Measurements from ENCODE around the gene MYLK4. TPM values are rescaled to one million over a fixed set of nuclear protein-coding genes. Genes with fewer than 3 reads are reported as not detected.

MYLK4 gene
- total RNA-seq, 2 donors from 2014 or later, result 1.0 to 3.6 TPM

- Histone ChIP-seq H3K9me3 (no peaks in the 10 kb centered on the region), H3K4me1 (peaks cover 0 to 25% of the 10 kb centered on the region in 2 donors), H3K27ac (peak overlapping the region in 1 of 2 donors; percentile 60), H3K36me3 (no peaks in the 10 kb centered on the region), H3K27me3 (no peaks in the 10 kb centered on the region), H3K4me3 (no peak overlapping the region)
- TF ChIP-seq CTCF (IDR thresholded peaks at IDR 0.05), result peak; percentile 24 to 76
- DNase-seq (ENCODE audit: low spot score), result no peak
These were observed 12.2 kb downstream of the MYLK4 start for GRCh38 chr6:2738373-2738979.

GRCh38 chr6:2737885-2738284 lies 12.8 kb downstream of the MYLK4 start:
- TF ChIP-seq CTCF (IDR thresholded peaks at IDR 0.05), result no peak
- Histone ChIP-seq H3K27me3 (no peaks in the 10 kb centered on the region), H3K27ac (no peak overlapping the region), H3K9me3 (no peaks in the 10 kb centered on the region), H3K4me3 (no peak overlapping the region), H3K36me3 (no peaks in the 10 kb centered on the region), H3K4me1 (peaks cover 0 to 29% of the 10 kb centered on the region in 2 donors)
- no peak for DNase-seq (ENCODE audit: low spot score)

- no peak for DNase-seq (ENCODE audit: low spot score)
- Histone ChIP-seq H3K4me1 (peaks cover 0 to 58% of the 10 kb centered on the region in 2 donors), H3K9me3 (no peaks in the 10 kb centered on the region), H3K36me3 (no peaks in the 10 kb centered on the region), H3K4me3 (no peak overlapping the region), H3K27me3 (no peaks in the 10 kb centered on the region), H3K27ac (peak overlapping the region; percentile 74 to 89)
- no peak for TF ChIP-seq CTCF (IDR thresholded peaks at IDR 0.05)
These were observed 16.1 kb downstream of the MYLK4 start for GRCh38 chr6:2734488-2735166.

- peak overlapping the region; percentile 74 to 89 for H3K27ac ChIP-seq
These were observed 16.8 kb downstream of the MYLK4 start for GRCh38 chr6:2733736-2734480.

GRCh38 chr6:2733324-2733723 lies 17.4 kb downstream of the MYLK4 start:
- H3K27me3 ChIP-seq, result no peaks in the 10 kb centered on the region
- H3K27ac ChIP-seq, result peak overlapping the region; percentile 74 to 89
- no peak for TF ChIP-seq CTCF (IDR thresholded peaks at IDR 0.05)
- peak; percentile 81 for DNase-seq (ENCODE audit: low spot score)
- H3K4me3 ChIP-seq, result no peak overlapping the region
- H3K9me3 ChIP-seq, result no peaks in the 10 kb centered on the region
- peaks cover 0 to 67% of the 10 kb centered on the region in 2 donors for H3K4me1 ChIP-seq
- H3K36me3 ChIP-seq, result no peaks in the 10 kb centered on the region

More at GRCh38 chr6:2733736-2734480, 16.8 kb downstream of the MYLK4 start:
- no peak for TF ChIP-seq CTCF (IDR thresholded peaks at IDR 0.05)
- H3K4me3 ChIP-seq, result no peak overlapping the region
- no peaks in the 10 kb centered on the region for H3K9me3 ChIP-seq
- no peak for DNase-seq (ENCODE audit: low spot score)
- peaks cover 0 to 62% of the 10 kb centered on the region in 2 donors for H3K4me1 ChIP-seq
- no peaks in the 10 kb centered on the region for H3K36me3 ChIP-seq
- H3K27me3 ChIP-seq, result no peaks in the 10 kb centered on the region
